DOHH2 (cell line): ENCODE measurements around the gene AEN.
A peak's percentile ranks its signal among the peaks of the same experiment; 100 is the strongest.

Experiments used
- H3F3A ChIP-seq: fragments of 200-600 bp; sonication (generic), shearing (Covaris generic); 2 replicates; pipeline ENCODE4 v1.6.0; 2016; ENCODE audit warnings: antibody characterized with exemption, mild to moderate bottlenecking; ENCODE audit not compliant: control insufficient read depth, insufficient read depth
- H3K27ac ChIP-seq: fragments of 200-600 bp; sonication (generic); 2 replicates; pipeline ENCODE4 v1.5.1; 2014; ENCODE audit warnings: low read depth, mild to moderate bottlenecking, low read length, moderate library complexity
- H3K27me3 ChIP-seq: fragments of 200-600 bp; sonication (generic); 2 replicates; pipeline ENCODE4 v1.6.1; 2014; ENCODE audit warnings: mild to moderate bottlenecking, low read length, mixed read lengths; ENCODE audit not compliant: control insufficient read depth
- H3K36me3 ChIP-seq: fragments of 200-600 bp; sonication (generic); 2 replicates; pipeline ENCODE4 v1.6.1; 2014; ENCODE audit warnings: mild to moderate bottlenecking, low read length, moderate library complexity, mixed read lengths; ENCODE audit not compliant: control insufficient read depth
- H3K4me1 ChIP-seq: fragments of 200-600 bp; sonication (generic); 2 replicates; pipeline ENCODE4 v1.6.1; 2014; ENCODE audit warnings: mild to moderate bottlenecking, low read length, mixed read lengths; ENCODE audit not compliant: control insufficient read depth
- H3K4me2 ChIP-seq: fragments of 200-600 bp; sonication (generic); 2 replicates; pipeline ENCODE4 v1.6.0; 2014; ENCODE audit warnings: mild to moderate bottlenecking, low read length, moderate library complexity
- H3K4me3 ChIP-seq: fragments of 200-600 bp; sonication (generic); 2 replicates; pipeline ENCODE4 v1.5.1; 2014; ENCODE audit warnings: mild to moderate bottlenecking, low read length, mixed read lengths
- H3K79me2 ChIP-seq: fragments of 200-600 bp; sonication (generic); 2 replicates; pipeline ENCODE4 v1.6.1; 2014; ENCODE audit warnings: mild to moderate bottlenecking, low read length, mixed read lengths; ENCODE audit not compliant: control insufficient read depth
- H3K9me2 ChIP-seq: fragments of 200-600 bp; sonication (generic); replicated peaks from 2 replicates; pipeline ENCODE4 v1.6.1; 2014; ENCODE audit warnings: mild to moderate bottlenecking, low read length, mixed read lengths; ENCODE audit not compliant: control insufficient read depth
- H3K9me3 ChIP-seq: fragments of 200-600 bp; sonication (generic); 2 replicates; pipeline ENCODE4 v1.6.1; 2014; ENCODE audit warnings: antibody characterized with exemption, low read length, mixed read lengths; ENCODE audit not compliant: control insufficient read depth, insufficient read depth
- H4K20me1 ChIP-seq: fragments of 200-600 bp; sonication (generic); 2 replicates; pipeline ENCODE4 v1.6.0; 2014; ENCODE audit warnings: low read depth, mild to moderate bottlenecking, antibody characterized with exemption, low read length, moderate library complexity; ENCODE audit not compliant: control insufficient read depth, insufficient read depth
- CTCF ChIP-seq: fragments of 200-600 bp; sonication (generic); IDR thresholded peaks from one replicate; pipeline ENCODE4 v1.5.1; 2014; ENCODE audit warnings: antibody characterized with exemption, mild to moderate bottlenecking, low read depth, low read length; ENCODE audit not compliant: poor library complexity, severe bottlenecking
- EZH2phosphoT487 ChIP-seq: fragments of 200-600 bp; sonication (generic); IDR thresholded peaks from 2 replicates; pipeline ENCODE4 v1.6.1; 2017; ENCODE audit warnings: borderline replicate concordance, mild to moderate bottlenecking, antibody characterized with exemption, low read length, moderate library complexity, mixed read lengths

AEN gene

GRCh38 chr15:88644741-88645140, 23.6 kb downstream of the AEN start:
- Histone ChIP-seq H3K9me2 (no peaks in the 10 kb centered on the region), H3K4me3 (peak overlapping the region; percentile 78), H3K4me1 (peaks cover 93% of the 10 kb centered on the region), H3K9me3 (no peaks in the 10 kb centered on the region), H3F3A (peaks cover 58% of the 10 kb centered on the region), H4K20me1 (no peaks in the 10 kb centered on the region), H3K4me2 (peak overlapping the region; percentile 99), H3K27ac (peak overlapping the region; percentile 97), H3K27me3 (no peaks in the 10 kb centered on the region), H3K79me2 (peaks cover 83% of the 10 kb centered on the region), H3K36me3 (peaks cover 84% of the 10 kb centered on the region)
- TF ChIP-seq EZH2phosphoT487 = no peak
- TF ChIP-seq CTCF = no peak

GRCh38 chr15:88645171-88646087, 24.3 kb downstream of the AEN start:
- TF ChIP-seq EZH2phosphoT487 (no peak), CTCF (no peak)
- peak overlapping the region; percentile 78 for H3K4me3 ChIP-seq
- no peaks in the 10 kb centered on the region for H3K9me3 ChIP-seq
- peaks cover 83% of the 10 kb centered on the region for H3K79me2 ChIP-seq
- no peaks in the 10 kb centered on the region for H3K27me3 ChIP-seq
- peaks cover 93% of the 10 kb centered on the region for H3K4me1 ChIP-seq
- H3F3A ChIP-seq = peaks cover 51% of the 10 kb centered on the region
- H3K27ac ChIP-seq = peak overlapping the region; percentile 97
- H3K4me2 ChIP-seq = peak overlapping the region; percentile 99
- no peaks in the 10 kb centered on the region for H3K9me2 ChIP-seq
- H3K36me3 ChIP-seq = peaks cover 84% of the 10 kb centered on the region
- no peaks in the 10 kb centered on the region for H4K20me1 ChIP-seq

GRCh38 chr15:88646088-88646405, 24.9 kb downstream of the AEN start:
- Histone ChIP-seq H3K4me2 (peak overlapping the region; percentile 99), H3K79me2 (peaks cover 78% of the 10 kb centered on the region), H3K4me1 (peaks cover 93% of the 10 kb centered on the region), H3F3A (peaks cover 51% of the 10 kb centered on the region), H4K20me1 (no peaks in the 10 kb centered on the region), H3K4me3 (peak overlapping the region; percentile 78), H3K9me2 (no peaks in the 10 kb centered on the region), H3K36me3 (peaks cover 83% of the 10 kb centered on the region), H3K9me3 (no peaks in the 10 kb centered on the region), H3K27me3 (no peaks in the 10 kb centered on the region), H3K27ac (peak overlapping the region; percentile 97)
- TF ChIP-seq CTCF = no peak
